ENCODE data around the gene TOP3B. TPM values are rescaled to one million over a fixed set of nuclear protein-coding genes. Genes with fewer than 3 reads are reported as not detected.

Gene TOP3B
- total RNA-seq, 1 experiment from 2014 or later: 29.3 TPM

GRCh38 chr22:22023581-22024137, 41.1 kb upstream of the TOP3B start:
- TF ChIP-seq CTCF (IDR thresholded peaks at IDR 0.05; ENCODE audit: unreplicated experiment): no peak
- Mint-ChIP-seq H3K36me3 (ENCODE audit: insufficient read depth, unreplicated experiment) (no peaks in the 10 kb centered on the region), H3K4me3 (ENCODE audit: unreplicated experiment) (no peak overlapping the region), H3K27me3 (ENCODE audit: insufficient read depth, unreplicated experiment) (peaks cover 2% of the 10 kb centered on the region), H3K9me3 (ENCODE audit: unreplicated experiment) (no peaks in the 10 kb centered on the region), H3K4me1 (ENCODE audit: insufficient read depth, unreplicated experiment) (no peaks in the 10 kb centered on the region), H3K27ac (ENCODE audit: low read depth, unreplicated experiment) (no peak overlapping the region)
- intact Hi-C loops (cut with micrococcal nuclease): no loop called here
- POLR2A ChIA-PET: no interaction called here
- BruUV-seq (replicated peaks): no TSS peak
- DNase-seq (ENCODE audit: unreplicated experiment): no peak
- CTCF ChIA-PET: interaction anchor here (0.6 kb wide), 1 partner anchor 302 kb away, joined by 3 read pairs; no protein-coding TSS in a partner anchor

GRCh38 chr22:22022947-22023534, 40.5 kb upstream of the TOP3B start:
- ChIA-PET POLR2A (no interaction called here), CTCF (interaction anchor here (0.6 kb wide), 1 partner anchor 302 kb away, joined by 3 read pairs; no protein-coding TSS in a partner anchor)
- BruUV-seq (replicated peaks): no TSS peak
- no peaks in the 10 kb centered on the region for H3K4me1 Mint-ChIP-seq (ENCODE audit: insufficient read depth, unreplicated experiment)
- H3K36me3 Mint-ChIP-seq (ENCODE audit: insufficient read depth, unreplicated experiment): no peaks in the 10 kb centered on the region
- H3K27ac Mint-ChIP-seq (ENCODE audit: low read depth, unreplicated experiment): no peak overlapping the region
- H3K27me3 Mint-ChIP-seq (ENCODE audit: insufficient read depth, unreplicated experiment): peaks cover 8% of the 10 kb centered on the region
- H3K4me3 Mint-ChIP-seq (ENCODE audit: unreplicated experiment): no peak overlapping the region
- TF ChIP-seq CTCF (IDR thresholded peaks at IDR 0.05; ENCODE audit: unreplicated experiment): no peak
- no peaks in the 10 kb centered on the region for H3K9me3 Mint-ChIP-seq (ENCODE audit: unreplicated experiment)
- intact Hi-C loops (cut with micrococcal nuclease): no loop called here
- DNase-seq (ENCODE audit: unreplicated experiment): no peak

GRCh38 chr22:22022255-22022840, 39.8 kb upstream of the TOP3B start:
- POLR2A ChIA-PET: no interaction called here
- CTCF ChIA-PET: interaction anchor here (0.6 kb wide), 1 partner anchor 180 kb away, joined by 4 read pairs; no protein-coding TSS in a partner anchor
- Mint-ChIP-seq H3K36me3 (ENCODE audit: insufficient read depth, unreplicated experiment) (no peaks in the 10 kb centered on the region), H3K27ac (ENCODE audit: low read depth, unreplicated experiment) (no peak overlapping the region), H3K9me3 (ENCODE audit: unreplicated experiment) (no peaks in the 10 kb centered on the region), H3K4me1 (ENCODE audit: insufficient read depth, unreplicated experiment) (no peaks in the 10 kb centered on the region), H3K27me3 (ENCODE audit: insufficient read depth, unreplicated experiment) (peaks cover 15% of the 10 kb centered on the region), H3K4me3 (ENCODE audit: unreplicated experiment) (no peak overlapping the region)
- intact Hi-C loops (cut with micrococcal nuclease): no loop called here
- no peak for TF ChIP-seq CTCF (IDR thresholded peaks at IDR 0.05; ENCODE audit: unreplicated experiment)
- no peak for DNase-seq (ENCODE audit: unreplicated experiment)
- no TSS peak for BruUV-seq (replicated peaks)

- H3K4me1 Mint-ChIP-seq (ENCODE audit: insufficient read depth, unreplicated experiment): no peaks in the 10 kb centered on the region
- no TSS peak for BruUV-seq (replicated peaks)
- no peak for TF ChIP-seq CTCF (IDR thresholded peaks at IDR 0.05; ENCODE audit: unreplicated experiment)
- ChIA-PET POLR2A (interaction anchor here (0.6 kb wide), 1 partner anchor 191 kb away, joined by 3 read pairs; no protein-coding TSS in a partner anchor), CTCF (interaction anchor here (0.7 kb wide), 2 partner anchors 40 to 48 kb away, joined by 3 read pairs; no protein-coding TSS in a partner anchor)
- H3K27me3 Mint-ChIP-seq (ENCODE audit: insufficient read depth, unreplicated experiment): peaks cover 17% of the 10 kb centered on the region
- no peak overlapping the region for H3K27ac Mint-ChIP-seq (ENCODE audit: low read depth, unreplicated experiment)
- no peak overlapping the region for H3K4me3 Mint-ChIP-seq (ENCODE audit: unreplicated experiment)
- H3K9me3 Mint-ChIP-seq (ENCODE audit: unreplicated experiment): no peaks in the 10 kb centered on the region
- intact Hi-C loops (cut with micrococcal nuclease): no loop called here
- no peak for DNase-seq (ENCODE audit: unreplicated experiment)
- H3K36me3 Mint-ChIP-seq (ENCODE audit: insufficient read depth, unreplicated experiment): no peaks in the 10 kb centered on the region
Measured at GRCh38 chr22:22021162-22021750, 38.7 kb upstream of the TOP3B start.

All from MCF 10A (cell line).